Mammary epithelial cell (primary cell): ENCODE results near the gene DCAF16.

Experiments used
- CTCF ChIP-seq, 2 donors: IDR thresholded peaks in 1 of 2; conservative IDR thresholded peaks in 1 of 2; 2 replicates each; pipeline ENCODE4 v1.5.1; 2011 to 2012; ENCODE audit warnings: inconsistent platforms in 2 of 2, low read length in 2 of 2, mild to moderate bottlenecking in 2 of 2, control low read depth in 1 of 2, low read depth in 1 of 2; ENCODE audit not compliant: insufficient read depth in 1 of 2; ENCODE audit errors: extremely low read depth in 1 of 2
- EZH2 ChIP-seq: IDR thresholded peaks from 2 replicates; pipeline ENCODE4 v1.6.1; 2012; ENCODE audit warnings: low read length, inconsistent platforms, borderline replicate concordance

- peak; percentile 47 to 55 for TF ChIP-seq CTCF (conservative IDR thresholded peaks at IDR 0.05 in 1 of 2, IDR thresholded peaks at IDR 0.05 in 1 of 2; ENCODE audit: extremely low read depth in 1 of 2, insufficient read depth in 1 of 2, low read depth in 1 of 2, low read length in 2 of 2)
- no peak for TF ChIP-seq EZH2
Measured at GRCh38 chr4:17817027-17817426, 6.5 kb upstream of the DCAF16 start.
